GM12878 (cell line): ENCODE measurements around the gene FRMD8. TPM values are rescaled to one million over a fixed set of nuclear protein-coding genes. Genes with fewer than 3 reads are reported as not detected.
A peak's percentile ranks its signal among the peaks of the same experiment; 100 is the strongest.

Source experiments
- EP300 ChIP-seq, 2 experiments: fragments of 150-350 bp in 1 of 2; IDR thresholded peaks; 2 replicates each; pipeline ENCODE4 v1.6.1; 2011 to 2012; ENCODE audit warnings: low read depth in 2 of 2, low read length in 2 of 2, borderline replicate concordance in 1 of 2, improper control_type of control experiment in 1 of 2, inconsistent platforms in 1 of 2; ENCODE audit not compliant: control insufficient read depth in 1 of 2
- HDGF ChIP-seq: fragments of 450-650 bp; IDR thresholded peaks from 2 replicates; pipeline ENCODE4 v1.6.1; 2016; ENCODE audit warnings: antibody characterized with exemption
- NR2C2 ChIP-seq: IDR thresholded peaks from 2 replicates; pipeline ENCODE4 v1.6.1; 2011; ENCODE audit warnings: borderline replicate concordance, low read depth; ENCODE audit not compliant: control insufficient read depth, insufficient read length
- SMAD1 ChIP-seq: fragments of 450-650 bp; IDR thresholded peaks from 2 replicates; pipeline ENCODE4 v1.6.1; 2018; ENCODE audit warnings: mild to moderate bottlenecking, low read depth; ENCODE audit not compliant: partially characterized antibody
- polyA plus RNA-seq, 11 experiments: library from polyadenylated mRNA; depleted of rRNA in 4 of 11; unstranded in 6 of 11; stranded (reverse) in 5 of 11; fragments of >200 nt; fragmentation: Nextera tagmentation in 4 of 11; fragmentation: Illumina TruSeq in 1 of 11; extraction: Ambion mirVana in 4 of 11; extraction: Trizol in 1 of 11; gene quantifications; 1 replicate in 1 of 11; 2 replicates in 10 of 11; pipeline versions ENCODE4 v1.2.1 to v1.2.3, GENCODE V29; 2011 to 2016; ENCODE audit warnings: inconsistent platforms in 2 of 11, missing spikeins in 2 of 11, low read depth in 1 of 11
- total RNA-seq, 4 experiments: library from RNA; depleted of rRNA in 3 of 4; stranded (reverse); fragments of >200 nt in 3 of 4; fragmentation: Illumina TruSeq in 1 of 4; extraction: Trizol in 1 of 4; gene quantifications; 2 replicates each; pipeline versions ENCODE4 v1.2.1 to v1.2.3, GENCODE V29; 2013 to 2021
- TF ChIP-seq, protein P1 (sequence below): IDR thresholded peaks from 2 replicates; pipeline ENCODE4 v1.6.1; 2012; ENCODE audit warnings: improper control_type of control experiment, low read depth, low read length; ENCODE audit not compliant: insufficient replicate concordance
- TF ChIP-seq, protein P2 (sequence below): IDR thresholded peaks from 2 replicates; pipeline ENCODE4 v1.6.1; 2012; ENCODE audit warnings: mild to moderate bottlenecking, low read depth, low read length
- TF ChIP-seq, protein P3 (sequence below): fragments of 450-650 bp; IDR thresholded peaks from 2 replicates; pipeline ENCODE4 v1.6.1; 2017; ENCODE audit warnings: antibody characterized with exemption, mild to moderate bottlenecking, moderate library complexity
- TF ChIP-seq, protein P4 (sequence below): IDR thresholded peaks from 2 replicates; pipeline ENCODE4 v1.6.1; 2011; ENCODE audit warnings: borderline replicate concordance, low read depth, mild to moderate bottlenecking, moderate library complexity, low read length; ENCODE audit not compliant: insufficient read depth, poor library complexity, severe bottlenecking
- TF ChIP-seq, protein P5 (sequence below): fragments of 450-650 bp; formaldehyde crosslinking; IDR thresholded peaks from 2 replicates; pipeline ENCODE4 v1.4.0; 2020; ENCODE audit warnings: mild to moderate bottlenecking, moderate library complexity

Gene FRMD8
- total and polyA plus RNA-seq, 10 of the 15 experiments (the other 5 are each of a cell fraction or from before 2014, with no cell fraction given) = 8.3 to 69.4 (median 28.0) TPM

DNA sequence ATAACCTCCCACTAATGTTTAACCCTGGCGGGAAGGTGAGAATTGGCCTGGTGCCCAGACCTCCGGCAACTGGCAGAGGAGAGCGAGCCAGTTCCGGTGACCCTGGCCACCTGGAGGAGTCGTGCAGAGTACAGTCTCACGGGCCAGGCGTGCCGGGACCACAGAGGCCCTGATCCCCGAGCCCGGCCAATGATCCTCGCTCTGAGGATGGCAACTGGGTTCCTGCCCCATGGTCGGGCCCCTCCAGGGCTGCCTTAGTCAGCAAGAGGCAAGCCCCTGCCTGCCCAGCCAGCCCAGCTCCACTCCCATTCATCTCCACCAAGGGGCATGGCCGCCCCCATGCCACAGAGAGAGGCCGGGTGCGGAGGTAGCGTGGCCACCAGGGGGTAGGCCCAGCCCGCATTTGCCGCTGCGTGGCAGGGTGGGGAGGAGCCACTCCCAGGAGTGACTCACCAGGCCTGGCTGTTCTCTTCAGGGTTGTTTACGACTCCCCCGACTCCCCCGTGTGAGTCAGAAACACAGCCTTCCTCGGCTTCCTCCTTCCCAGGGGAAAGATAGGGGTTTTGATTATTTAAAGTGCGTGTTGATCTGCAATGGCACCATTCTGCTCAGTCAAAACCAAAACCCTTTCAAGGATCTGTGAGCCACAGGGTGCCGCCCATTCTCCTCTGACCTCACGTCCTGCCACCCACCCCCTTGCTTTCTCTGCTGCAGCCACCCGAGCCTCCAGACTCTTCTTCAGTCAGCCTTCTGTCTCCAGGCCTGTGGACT, 4.2 kb upstream of the FRMD8 start, which contains the start of gene SLC25A45 (continued):
- TF ChIP-seq, protein P1, sequence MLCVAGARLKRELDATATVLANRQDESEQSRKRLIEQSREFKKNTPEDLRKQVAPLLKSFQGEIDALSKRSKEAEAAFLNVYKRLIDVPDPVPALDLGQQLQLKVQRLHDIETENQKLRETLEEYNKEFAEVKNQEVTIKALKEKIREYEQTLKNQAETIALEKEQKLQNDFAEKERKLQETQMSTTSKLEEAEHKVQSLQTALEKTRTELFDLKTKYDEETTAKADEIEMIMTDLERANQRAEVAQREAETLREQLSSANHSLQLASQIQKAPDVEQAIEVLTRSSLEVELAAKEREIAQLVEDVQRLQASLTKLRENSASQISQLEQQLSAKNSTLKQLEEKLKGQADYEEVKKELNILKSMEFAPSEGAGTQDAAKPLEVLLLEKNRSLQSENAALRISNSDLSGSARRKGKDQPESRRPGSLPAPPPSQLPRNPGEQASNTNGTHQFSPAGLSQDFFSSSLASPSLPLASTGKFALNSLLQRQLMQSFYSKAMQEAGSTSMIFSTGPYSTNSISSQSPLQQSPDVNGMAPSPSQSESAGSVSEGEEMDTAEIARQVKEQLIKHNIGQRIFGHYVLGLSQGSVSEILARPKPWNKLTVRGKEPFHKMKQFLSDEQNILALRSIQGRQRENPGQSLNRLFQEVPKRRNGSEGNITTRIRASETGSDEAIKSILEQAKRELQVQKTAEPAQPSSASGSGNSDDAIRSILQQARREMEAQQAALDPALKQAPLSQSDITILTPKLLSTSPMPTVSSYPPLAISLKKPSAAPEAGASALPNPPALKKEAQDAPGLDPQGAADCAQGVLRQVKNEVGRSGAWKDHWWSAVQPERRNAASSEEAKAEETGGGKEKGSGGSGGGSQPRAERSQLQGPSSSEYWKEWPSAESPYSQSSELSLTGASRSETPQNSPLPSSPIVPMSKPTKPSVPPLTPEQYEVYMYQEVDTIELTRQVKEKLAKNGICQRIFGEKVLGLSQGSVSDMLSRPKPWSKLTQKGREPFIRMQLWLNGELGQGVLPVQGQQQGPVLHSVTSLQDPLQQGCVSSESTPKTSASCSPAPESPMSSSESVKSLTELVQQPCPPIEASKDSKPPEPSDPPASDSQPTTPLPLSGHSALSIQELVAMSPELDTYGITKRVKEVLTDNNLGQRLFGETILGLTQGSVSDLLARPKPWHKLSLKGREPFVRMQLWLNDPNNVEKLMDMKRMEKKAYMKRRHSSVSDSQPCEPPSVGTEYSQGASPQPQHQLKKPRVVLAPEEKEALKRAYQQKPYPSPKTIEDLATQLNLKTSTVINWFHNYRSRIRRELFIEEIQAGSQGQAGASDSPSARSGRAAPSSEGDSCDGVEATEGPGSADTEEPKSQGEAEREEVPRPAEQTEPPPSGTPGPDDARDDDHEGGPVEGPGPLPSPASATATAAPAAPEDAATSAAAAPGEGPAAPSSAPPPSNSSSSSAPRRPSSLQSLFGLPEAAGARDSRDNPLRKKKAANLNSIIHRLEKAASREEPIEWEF = no peak
- TF ChIP-seq, protein P2, sequence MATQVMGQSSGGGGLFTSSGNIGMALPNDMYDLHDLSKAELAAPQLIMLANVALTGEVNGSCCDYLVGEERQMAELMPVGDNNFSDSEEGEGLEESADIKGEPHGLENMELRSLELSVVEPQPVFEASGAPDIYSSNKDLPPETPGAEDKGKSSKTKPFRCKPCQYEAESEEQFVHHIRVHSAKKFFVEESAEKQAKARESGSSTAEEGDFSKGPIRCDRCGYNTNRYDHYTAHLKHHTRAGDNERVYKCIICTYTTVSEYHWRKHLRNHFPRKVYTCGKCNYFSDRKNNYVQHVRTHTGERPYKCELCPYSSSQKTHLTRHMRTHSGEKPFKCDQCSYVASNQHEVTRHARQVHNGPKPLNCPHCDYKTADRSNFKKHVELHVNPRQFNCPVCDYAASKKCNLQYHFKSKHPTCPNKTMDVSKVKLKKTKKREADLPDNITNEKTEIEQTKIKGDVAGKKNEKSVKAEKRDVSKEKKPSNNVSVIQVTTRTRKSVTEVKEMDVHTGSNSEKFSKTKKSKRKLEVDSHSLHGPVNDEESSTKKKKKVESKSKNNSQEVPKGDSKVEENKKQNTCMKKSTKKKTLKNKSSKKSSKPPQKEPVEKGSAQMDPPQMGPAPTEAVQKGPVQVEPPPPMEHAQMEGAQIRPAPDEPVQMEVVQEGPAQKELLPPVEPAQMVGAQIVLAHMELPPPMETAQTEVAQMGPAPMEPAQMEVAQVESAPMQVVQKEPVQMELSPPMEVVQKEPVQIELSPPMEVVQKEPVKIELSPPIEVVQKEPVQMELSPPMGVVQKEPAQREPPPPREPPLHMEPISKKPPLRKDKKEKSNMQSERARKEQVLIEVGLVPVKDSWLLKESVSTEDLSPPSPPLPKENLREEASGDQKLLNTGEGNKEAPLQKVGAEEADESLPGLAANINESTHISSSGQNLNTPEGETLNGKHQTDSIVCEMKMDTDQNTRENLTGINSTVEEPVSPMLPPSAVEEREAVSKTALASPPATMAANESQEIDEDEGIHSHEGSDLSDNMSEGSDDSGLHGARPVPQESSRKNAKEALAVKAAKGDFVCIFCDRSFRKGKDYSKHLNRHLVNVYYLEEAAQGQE = no peak
- TF ChIP-seq, protein P3, sequence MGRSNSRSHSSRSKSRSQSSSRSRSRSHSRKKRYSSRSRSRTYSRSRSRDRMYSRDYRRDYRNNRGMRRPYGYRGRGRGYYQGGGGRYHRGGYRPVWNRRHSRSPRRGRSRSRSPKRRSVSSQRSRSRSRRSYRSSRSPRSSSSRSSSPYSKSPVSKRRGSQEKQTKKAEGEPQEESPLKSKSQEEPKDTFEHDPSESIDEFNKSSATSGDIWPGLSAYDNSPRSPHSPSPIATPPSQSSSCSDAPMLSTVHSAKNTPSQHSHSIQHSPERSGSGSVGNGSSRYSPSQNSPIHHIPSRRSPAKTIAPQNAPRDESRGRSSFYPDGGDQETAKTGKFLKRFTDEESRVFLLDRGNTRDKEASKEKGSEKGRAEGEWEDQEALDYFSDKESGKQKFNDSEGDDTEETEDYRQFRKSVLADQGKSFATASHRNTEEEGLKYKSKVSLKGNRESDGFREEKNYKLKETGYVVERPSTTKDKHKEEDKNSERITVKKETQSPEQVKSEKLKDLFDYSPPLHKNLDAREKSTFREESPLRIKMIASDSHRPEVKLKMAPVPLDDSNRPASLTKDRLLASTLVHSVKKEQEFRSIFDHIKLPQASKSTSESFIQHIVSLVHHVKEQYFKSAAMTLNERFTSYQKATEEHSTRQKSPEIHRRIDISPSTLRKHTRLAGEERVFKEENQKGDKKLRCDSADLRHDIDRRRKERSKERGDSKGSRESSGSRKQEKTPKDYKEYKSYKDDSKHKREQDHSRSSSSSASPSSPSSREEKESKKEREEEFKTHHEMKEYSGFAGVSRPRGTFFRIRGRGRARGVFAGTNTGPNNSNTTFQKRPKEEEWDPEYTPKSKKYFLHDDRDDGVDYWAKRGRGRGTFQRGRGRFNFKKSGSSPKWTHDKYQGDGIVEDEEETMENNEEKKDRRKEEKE = no peak
- TF ChIP-seq HDGF (no peak), NR2C2 (no peak), EP300 (IDR thresholded peaks at IDR 0.05; ENCODE audit: borderline replicate concordance in 1 of 2, control insufficient read depth in 1 of 2, low read depth in 2 of 2, low read length in 2 of 2) (peak in 1 of 2 experiments; percentile 24; a peak in 1 of 4 replicates), SMAD1 (peak; percentile 91)
- TF ChIP-seq, protein P4, sequence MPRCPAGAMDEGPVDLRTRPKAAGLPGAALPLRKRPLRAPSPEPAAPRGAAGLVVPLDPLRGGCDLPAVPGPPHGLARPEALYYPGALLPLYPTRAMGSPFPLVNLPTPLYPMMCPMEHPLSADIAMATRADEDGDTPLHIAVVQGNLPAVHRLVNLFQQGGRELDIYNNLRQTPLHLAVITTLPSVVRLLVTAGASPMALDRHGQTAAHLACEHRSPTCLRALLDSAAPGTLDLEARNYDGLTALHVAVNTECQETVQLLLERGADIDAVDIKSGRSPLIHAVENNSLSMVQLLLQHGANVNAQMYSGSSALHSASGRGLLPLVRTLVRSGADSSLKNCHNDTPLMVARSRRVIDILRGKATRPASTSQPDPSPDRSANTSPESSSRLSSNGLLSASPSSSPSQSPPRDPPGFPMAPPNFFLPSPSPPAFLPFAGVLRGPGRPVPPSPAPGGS = peak; percentile 75
- TF ChIP-seq, protein P5, sequence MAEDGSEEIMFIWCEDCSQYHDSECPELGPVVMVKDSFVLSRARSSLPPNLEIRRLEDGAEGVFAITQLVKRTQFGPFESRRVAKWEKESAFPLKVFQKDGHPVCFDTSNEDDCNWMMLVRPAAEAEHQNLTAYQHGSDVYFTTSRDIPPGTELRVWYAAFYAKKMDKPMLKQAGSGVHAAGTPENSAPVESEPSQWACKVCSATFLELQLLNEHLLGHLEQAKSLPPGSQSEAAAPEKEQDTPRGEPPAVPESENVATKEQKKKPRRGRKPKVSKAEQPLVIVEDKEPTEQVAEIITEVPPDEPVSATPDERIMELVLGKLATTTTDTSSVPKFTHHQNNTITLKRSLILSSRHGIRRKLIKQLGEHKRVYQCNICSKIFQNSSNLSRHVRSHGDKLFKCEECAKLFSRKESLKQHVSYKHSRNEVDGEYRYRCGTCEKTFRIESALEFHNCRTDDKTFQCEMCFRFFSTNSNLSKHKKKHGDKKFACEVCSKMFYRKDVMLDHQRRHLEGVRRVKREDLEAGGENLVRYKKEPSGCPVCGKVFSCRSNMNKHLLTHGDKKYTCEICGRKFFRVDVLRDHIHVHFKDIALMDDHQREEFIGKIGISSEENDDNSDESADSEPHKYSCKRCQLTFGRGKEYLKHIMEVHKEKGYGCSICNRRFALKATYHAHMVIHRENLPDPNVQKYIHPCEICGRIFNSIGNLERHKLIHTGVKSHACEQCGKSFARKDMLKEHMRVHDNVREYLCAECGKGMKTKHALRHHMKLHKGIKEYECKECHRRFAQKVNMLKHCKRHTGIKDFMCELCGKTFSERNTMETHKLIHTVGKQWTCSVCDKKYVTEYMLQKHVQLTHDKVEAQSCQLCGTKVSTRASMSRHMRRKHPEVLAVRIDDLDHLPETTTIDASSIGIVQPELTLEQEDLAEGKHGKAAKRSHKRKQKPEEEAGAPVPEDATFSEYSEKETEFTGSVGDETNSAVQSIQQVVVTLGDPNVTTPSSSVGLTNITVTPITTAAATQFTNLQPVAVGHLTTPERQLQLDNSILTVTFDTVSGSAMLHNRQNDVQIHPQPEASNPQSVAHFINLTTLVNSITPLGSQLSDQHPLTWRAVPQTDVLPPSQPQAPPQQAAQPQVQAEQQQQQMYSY (CRISPR knock-in tag) = no peak
